ENCODE measurements around the gene RAPGEF1. TPM values are rescaled to one million over a fixed set of nuclear protein-coding genes. Genes with fewer than 3 reads are reported as not detected.
A peak's percentile ranks its signal among the peaks of the same experiment; 100 is the strongest.

RAPGEF1 gene
- total RNA-seq, 4 donors from 2014 or later = 37.5 to 89.0 (median 62.8) TPM

DNA sequence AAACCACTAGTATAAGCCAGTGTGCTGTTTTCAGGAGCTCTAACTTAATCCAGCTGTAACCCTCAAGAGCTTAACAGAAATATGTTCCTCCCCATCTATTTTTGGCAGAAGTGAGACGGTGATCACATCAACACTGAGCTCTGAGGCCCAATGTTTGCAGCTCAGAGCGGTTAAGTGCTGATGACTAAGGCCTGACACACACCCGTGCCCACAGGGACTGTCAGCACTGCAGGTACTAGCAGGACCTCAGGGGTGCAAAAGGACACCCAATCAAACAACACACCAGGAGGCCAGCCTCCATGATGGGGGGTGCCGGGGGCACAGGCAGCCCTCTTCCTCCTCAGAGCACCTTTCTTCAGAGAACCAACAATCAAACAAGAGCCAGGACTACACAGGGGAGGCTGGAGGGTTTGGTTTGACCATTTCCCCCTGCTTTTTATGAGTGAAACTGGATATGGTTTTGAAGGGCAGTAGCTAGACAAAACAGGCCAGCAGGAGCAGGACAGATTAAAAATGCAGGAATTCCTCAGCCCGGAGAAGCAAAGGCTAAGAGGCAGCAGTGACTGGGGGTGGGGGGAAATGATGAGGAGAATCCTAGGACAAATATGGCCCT, 61.3 kb downstream of the RAPGEF1 start:
- TF ChIP-seq, protein P1, sequence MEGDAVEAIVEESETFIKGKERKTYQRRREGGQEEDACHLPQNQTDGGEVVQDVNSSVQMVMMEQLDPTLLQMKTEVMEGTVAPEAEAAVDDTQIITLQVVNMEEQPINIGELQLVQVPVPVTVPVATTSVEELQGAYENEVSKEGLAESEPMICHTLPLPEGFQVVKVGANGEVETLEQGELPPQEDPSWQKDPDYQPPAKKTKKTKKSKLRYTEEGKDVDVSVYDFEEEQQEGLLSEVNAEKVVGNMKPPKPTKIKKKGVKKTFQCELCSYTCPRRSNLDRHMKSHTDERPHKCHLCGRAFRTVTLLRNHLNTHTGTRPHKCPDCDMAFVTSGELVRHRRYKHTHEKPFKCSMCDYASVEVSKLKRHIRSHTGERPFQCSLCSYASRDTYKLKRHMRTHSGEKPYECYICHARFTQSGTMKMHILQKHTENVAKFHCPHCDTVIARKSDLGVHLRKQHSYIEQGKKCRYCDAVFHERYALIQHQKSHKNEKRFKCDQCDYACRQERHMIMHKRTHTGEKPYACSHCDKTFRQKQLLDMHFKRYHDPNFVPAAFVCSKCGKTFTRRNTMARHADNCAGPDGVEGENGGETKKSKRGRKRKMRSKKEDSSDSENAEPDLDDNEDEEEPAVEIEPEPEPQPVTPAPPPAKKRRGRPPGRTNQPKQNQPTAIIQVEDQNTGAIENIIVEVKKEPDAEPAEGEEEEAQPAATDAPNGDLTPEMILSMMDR (IDR thresholded peaks at IDR 0.05) = no peak
- DNase-seq (ENCODE audit: low spot score) (no peak), ATAC-seq (ENCODE audit: low FRiP score) (peak; percentile 92)

DNA sequence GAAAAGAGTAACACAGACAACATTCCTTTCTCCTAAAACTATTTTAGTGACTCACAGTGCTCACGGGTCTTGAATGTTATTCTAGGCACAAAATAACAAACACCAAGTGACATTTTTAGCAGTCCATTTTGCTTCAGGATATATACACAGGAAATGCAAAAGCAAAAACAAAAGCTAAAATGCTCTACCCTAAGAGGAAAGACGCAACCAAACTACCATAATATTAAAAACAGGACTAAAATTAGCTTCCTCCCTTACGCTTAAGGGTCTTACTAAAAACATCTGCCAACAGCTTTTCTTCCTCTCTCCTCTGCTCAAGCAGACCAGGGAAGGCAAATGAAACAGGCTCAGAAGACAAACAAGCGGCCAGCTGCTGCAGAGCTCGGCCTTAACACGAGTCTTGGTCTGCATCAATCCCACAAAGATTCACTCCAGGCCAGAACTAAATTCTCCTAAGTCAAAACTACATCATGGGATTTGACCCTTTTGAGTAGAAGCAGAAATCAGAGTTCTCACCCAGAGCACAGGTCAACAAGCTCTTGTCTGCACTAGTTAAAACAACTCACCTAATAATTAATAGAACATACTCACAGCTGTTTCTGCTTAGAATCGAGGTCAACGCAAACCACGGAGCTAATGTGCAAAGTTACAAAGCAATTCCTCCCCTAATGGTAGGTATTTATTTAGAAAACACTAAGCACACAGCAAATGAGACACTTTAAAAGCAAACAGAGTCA, 62.3 kb downstream of the RAPGEF1 start:
- no peak for ATAC-seq (ENCODE audit: low FRiP score)
- TF ChIP-seq, protein P1 (IDR thresholded peaks at IDR 0.05) = no peak
- no peak for DNase-seq (ENCODE audit: low spot score)

DNA sequence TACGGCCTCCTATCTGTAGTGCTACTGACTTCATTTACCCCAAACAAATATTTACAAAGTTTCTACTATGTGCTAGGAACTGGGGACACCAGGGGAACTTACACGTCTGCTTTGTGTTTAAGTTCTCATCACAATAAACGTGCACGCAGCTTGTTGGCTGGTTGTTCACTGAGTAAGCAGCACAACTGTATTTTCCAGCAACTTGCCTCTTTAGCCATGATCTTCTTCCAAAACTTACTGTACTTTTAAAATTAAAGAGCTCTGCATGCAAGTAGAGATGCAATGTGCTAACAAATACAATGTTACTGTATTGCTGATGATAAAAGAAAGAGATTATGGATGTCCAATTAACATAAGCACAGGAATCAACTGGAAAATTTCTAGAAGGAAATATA, 62.8 kb downstream of the RAPGEF1 start:
- ATAC-seq (ENCODE audit: low FRiP score) = no peak
- DNase-seq (ENCODE audit: low spot score) = no peak
- TF ChIP-seq, protein P1 (IDR thresholded peaks at IDR 0.05) = no peak

DNA sequence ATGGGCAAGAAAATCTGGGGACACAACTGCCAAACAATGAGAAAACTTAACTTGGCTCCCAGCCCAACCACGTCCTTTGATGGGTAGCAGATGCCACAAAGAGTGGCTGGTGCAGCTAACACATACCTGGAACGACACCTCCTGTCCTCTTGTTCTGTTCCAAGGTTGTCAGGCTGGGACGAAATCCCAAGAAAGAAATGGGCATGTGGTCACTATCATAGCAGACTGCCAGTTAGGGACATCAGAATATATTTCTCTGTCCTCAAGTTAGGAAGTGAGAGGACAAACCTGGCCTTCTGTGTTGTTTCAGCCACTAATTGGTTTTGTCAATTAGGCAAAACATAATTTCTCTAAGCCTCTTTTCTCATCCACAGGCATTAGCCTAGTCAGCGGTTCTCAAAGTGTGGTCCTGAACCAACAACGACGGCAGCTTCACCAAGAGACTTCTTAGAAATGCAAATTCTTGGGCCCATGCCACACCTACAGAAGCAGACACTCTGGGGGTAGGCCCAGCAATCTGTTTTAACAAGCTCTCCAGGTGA, 63.4 kb downstream of the RAPGEF1 start:
- ATAC-seq (ENCODE audit: low FRiP score) = no peak
- no peak for DNase-seq (ENCODE audit: low spot score)
- TF ChIP-seq, protein P1 (IDR thresholded peaks at IDR 0.05) = no peak

DNA sequence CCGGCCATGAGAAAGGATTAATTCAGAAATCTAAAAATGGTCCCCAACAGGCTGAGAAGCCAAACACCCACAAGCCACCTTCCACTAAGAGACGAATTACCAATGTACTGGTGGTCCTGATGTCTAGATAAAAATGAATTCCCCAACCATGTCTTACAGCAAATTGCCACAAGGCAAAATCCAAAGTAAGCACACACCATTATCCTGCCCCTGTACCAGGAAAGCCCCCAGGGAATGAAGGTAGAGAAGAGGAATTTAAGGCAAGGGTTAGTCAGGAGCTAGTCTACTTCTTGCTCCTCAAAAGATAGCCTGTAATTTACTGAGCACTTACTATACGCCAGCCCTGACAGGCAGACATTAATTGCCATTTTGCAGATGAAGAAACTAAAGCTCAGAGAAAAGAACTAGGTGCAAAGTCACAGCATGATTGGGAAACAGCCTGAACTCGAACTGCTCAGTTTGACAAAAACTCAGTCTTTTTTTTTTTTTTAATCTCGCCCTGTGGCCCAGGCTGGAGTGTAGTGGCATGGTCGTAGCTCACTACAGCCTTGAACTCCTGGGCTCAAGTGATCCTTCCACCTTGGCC, 64.3 kb downstream of the RAPGEF1 start:
- TF ChIP-seq, protein P1 (IDR thresholded peaks at IDR 0.05) = no peak
- ATAC-seq (ENCODE audit: low FRiP score) (no peak), DNase-seq (ENCODE audit: low spot score) (no peak)

DNA sequence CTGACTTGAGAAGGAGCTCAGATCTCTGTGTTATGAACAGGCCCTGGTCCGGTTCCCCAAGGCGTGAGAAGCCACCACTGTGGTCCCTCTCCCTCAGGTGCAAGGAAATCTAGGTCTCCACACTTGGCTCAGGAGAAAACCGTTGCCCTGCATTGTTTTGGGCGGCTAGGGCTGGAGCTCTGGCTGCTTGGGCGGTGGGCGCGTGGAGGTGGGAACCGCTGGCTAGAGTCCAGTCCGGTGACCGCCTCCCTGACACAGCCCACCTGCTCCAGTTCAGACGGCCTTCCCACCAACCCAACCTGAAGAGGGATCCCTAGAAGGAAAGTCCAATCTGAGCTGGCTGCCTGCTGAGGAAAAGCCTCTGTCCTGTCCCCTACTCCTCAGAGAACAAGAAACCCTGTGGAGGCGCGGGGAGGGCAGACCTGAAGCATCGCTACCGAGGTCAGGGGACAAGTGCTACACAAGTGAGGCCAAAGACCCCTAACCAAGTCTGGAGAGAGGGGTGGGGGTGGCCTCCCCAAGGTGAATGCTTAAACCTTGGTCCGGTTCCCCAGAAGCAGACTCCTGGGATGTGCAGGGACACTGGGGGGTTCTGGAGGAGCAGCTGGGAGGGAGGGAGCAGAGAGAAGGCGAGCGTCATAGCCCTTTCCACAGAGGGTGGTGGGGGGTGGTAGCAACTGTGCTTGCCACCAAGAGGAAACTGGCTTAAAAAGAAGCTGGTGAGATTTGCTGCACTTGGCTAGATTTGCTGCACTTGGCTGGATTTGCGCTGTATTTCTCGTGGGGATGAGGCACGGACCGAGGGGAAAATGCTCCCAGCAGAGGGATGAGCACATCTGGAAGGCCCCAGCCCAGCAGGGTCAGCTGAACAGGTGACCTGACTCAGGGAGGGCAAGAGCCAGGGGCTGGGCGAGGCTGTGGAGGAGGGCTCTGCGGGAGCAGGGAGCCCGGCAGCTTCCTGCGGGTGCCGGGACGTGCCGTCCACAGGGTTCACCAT, 65.2 kb downstream of the RAPGEF1 start:
- DNase-seq (ENCODE audit: low spot score) (no peak), ATAC-seq (ENCODE audit: low FRiP score) (no peak)
- TF ChIP-seq, protein P1 (IDR thresholded peaks at IDR 0.05) = no peak
